Measurements from ENCODE around the gene WNT3.

Gene WNT3

DNA sequence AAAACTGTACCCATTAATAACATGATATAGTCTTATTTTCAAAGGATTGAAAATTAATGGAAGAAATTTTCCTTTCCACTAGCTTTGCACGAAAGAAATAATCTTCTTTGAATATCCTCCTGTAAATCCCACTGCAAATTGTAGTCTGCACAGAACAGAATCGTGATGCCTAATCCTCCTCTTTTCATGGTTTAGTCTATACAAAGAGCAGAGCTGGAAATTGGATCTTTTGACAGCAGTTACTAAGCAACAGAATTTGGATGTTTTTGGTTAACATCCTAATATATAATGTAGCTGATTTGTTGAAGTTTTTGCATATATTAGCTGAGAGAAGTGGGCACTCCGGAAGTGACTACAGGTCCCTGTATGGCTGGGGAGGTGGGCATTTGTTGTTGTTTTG lies 98.6 kb downstream of the WNT3 start:
- H3K36me3 ChIP-seq (ENCODE audit: control insufficient read depth, insufficient read depth, low read length) = peaks cover 3% of the 10 kb centered on the region
- no peaks in the 10 kb centered on the region for H3K4me1 ChIP-seq (ENCODE audit: control insufficient read depth, insufficient read depth, low read length)
- H3K27me3 ChIP-seq (ENCODE audit: control insufficient read depth, insufficient read depth, low read length) = no peaks in the 10 kb centered on the region
- no peak overlapping the region for H3K4me3 ChIP-seq (ENCODE audit: low read length)
- H3K9ac ChIP-seq (ENCODE audit: low read length) = no peak overlapping the region
- H3K27ac ChIP-seq (ENCODE audit: low read depth, low read length) = no peak overlapping the region

GRCh38 chr17:46717999-46718398 lies 100.5 kb downstream of the WNT3 start:
- H3K9ac ChIP-seq (ENCODE audit: low read length) = no peak overlapping the region
- H3K4me1 ChIP-seq (ENCODE audit: control insufficient read depth, insufficient read depth, low read length) = no peaks in the 10 kb centered on the region
- H3K27me3 ChIP-seq (ENCODE audit: control insufficient read depth, insufficient read depth, low read length) = no peaks in the 10 kb centered on the region
- peaks cover 3% of the 10 kb centered on the region for H3K36me3 ChIP-seq (ENCODE audit: control insufficient read depth, insufficient read depth, low read length)
- H3K4me3 ChIP-seq (ENCODE audit: low read length) = no peak overlapping the region
- no peak overlapping the region for H3K27ac ChIP-seq (ENCODE audit: low read depth, low read length)
